ENCODE results near the gene DPP9. TPM values are rescaled to one million over a fixed set of nuclear protein-coding genes. Genes with fewer than 3 reads are reported as not detected.

Gene DPP9
- total RNA-seq: 93.6 and 95.8 TPM in 2 replicates

- H3K27me3 Mint-ChIP-seq (ENCODE audit: insufficient read depth): peaks cover 5% of the 10 kb centered on the region
- intact Hi-C loops (cut with micrococcal nuclease): loop anchor here (1.0 to 5.0 kb wide), 10 partner anchors 45 to 1687 kb away; partner anchors contain the start of genes APBA3, FEM1A, HSD11B1L and KDM4B
Measured at GRCh38 chr19:4723595-4724514, at the start of gene DPP9. DPP9 (minus strand) TSS chr19:4723842; CDS start chr19:4719906, 3,936 bp downstream.

GRCh38 chr19:4773047-4773640 lies 49.5 kb upstream of the DPP9 start:
- Mint-ChIP-seq H3K27ac (no peak overlapping the region), H3K4me3 (no peak overlapping the region), H3K4me1 (ENCODE audit: low read depth) (no peaks in the 10 kb centered on the region), H3K9me3 (peaks cover 3% of the 10 kb centered on the region), H3K27me3 (ENCODE audit: insufficient read depth) (no peaks in the 10 kb centered on the region), H3K36me3 (ENCODE audit: low read depth) (no peaks in the 10 kb centered on the region)
- no peak for DNase-seq (ENCODE audit: low spot score)
- intact Hi-C loops (cut with micrococcal nuclease): no loop called here

More at GRCh38 chr19:4723595-4724514, at the start of gene DPP9:
- Mint-ChIP-seq H3K36me3 (ENCODE audit: low read depth) (peaks cover 3% of the 10 kb centered on the region), H3K4me3 (peak within 1 kb of the TSS; percentile 98), H3K4me1 (ENCODE audit: low read depth) (peaks cover 25% of the 10 kb centered on the region), H3K9me3 (no peaks in the 10 kb centered on the region), H3K27ac (peak within 1 kb of the TSS; percentile 91)
- DNase-seq (ENCODE audit: low spot score): peak; percentile 97

- Mint-ChIP-seq H3K27me3 (ENCODE audit: insufficient read depth) (no peaks in the 10 kb centered on the region), H3K9me3 (peaks cover 3% of the 10 kb centered on the region), H3K36me3 (ENCODE audit: low read depth) (no peaks in the 10 kb centered on the region), H3K4me1 (ENCODE audit: low read depth) (no peaks in the 10 kb centered on the region), H3K27ac (no peak overlapping the region), H3K4me3 (no peak overlapping the region)
- intact Hi-C loops (cut with micrococcal nuclease): no loop called here
- DNase-seq (ENCODE audit: low spot score): no peak
Measured at GRCh38 chr19:4772566-4772965, 48.9 kb upstream of the DPP9 start.

GRCh38 chr19:4768934-4769777 lies 45.5 kb upstream of the DPP9 start:
- H3K4me1 Mint-ChIP-seq (ENCODE audit: low read depth): no peaks in the 10 kb centered on the region
- no peak overlapping the region for H3K4me3 Mint-ChIP-seq
- no peak overlapping the region for H3K27ac Mint-ChIP-seq
- peak; percentile 77 for DNase-seq (ENCODE audit: low spot score)
- no peaks in the 10 kb centered on the region for H3K36me3 Mint-ChIP-seq (ENCODE audit: low read depth)
- H3K27me3 Mint-ChIP-seq (ENCODE audit: insufficient read depth): peaks cover 5% of the 10 kb centered on the region
- intact Hi-C loops (cut with micrococcal nuclease): loop anchor here (1.0 to 2.0 kb wide), 3 partner anchors 9 to 44 kb away; partner anchors contain the start of gene FEM1A
- peaks cover 3% of the 10 kb centered on the region for H3K9me3 Mint-ChIP-seq

- Mint-ChIP-seq H3K36me3 (ENCODE audit: low read depth) (no peaks in the 10 kb centered on the region), H3K4me3 (no peak overlapping the region), H3K9me3 (no peaks in the 10 kb centered on the region), H3K27me3 (ENCODE audit: insufficient read depth) (peaks cover 17% of the 10 kb centered on the region), H3K4me1 (ENCODE audit: low read depth) (no peaks in the 10 kb centered on the region), H3K27ac (no peak overlapping the region)
- intact Hi-C loops (cut with micrococcal nuclease): no loop called here
- DNase-seq (ENCODE audit: low spot score): no peak
Measured at GRCh38 chr19:4764393-4764660, 40.7 kb upstream of the DPP9 start.

- Mint-ChIP-seq H3K4me3 (no peak overlapping the region), H3K36me3 (ENCODE audit: low read depth) (no peaks in the 10 kb centered on the region), H3K4me1 (ENCODE audit: low read depth) (no peaks in the 10 kb centered on the region), H3K27ac (no peak overlapping the region), H3K9me3 (no peaks in the 10 kb centered on the region), H3K27me3 (ENCODE audit: insufficient read depth) (peaks cover 25% of the 10 kb centered on the region)
- intact Hi-C loops (cut with micrococcal nuclease): no loop called here
- DNase-seq (ENCODE audit: low spot score): no peak
Measured at GRCh38 chr19:4763021-4763420, 39.4 kb upstream of the DPP9 start.

- H3K9me3 Mint-ChIP-seq: no peaks in the 10 kb centered on the region
- H3K4me3 Mint-ChIP-seq: peak overlapping the region; percentile 33
- no peaks in the 10 kb centered on the region for H3K36me3 Mint-ChIP-seq (ENCODE audit: low read depth)
- intact Hi-C loops (cut with micrococcal nuclease): loop anchor here (1.0 kb wide), 1 partner anchor 9 kb away; no protein-coding TSS in a partner anchor
- peaks cover 27% of the 10 kb centered on the region for H3K27me3 Mint-ChIP-seq (ENCODE audit: insufficient read depth)
- no peak overlapping the region for H3K27ac Mint-ChIP-seq
- no peak for DNase-seq (ENCODE audit: low spot score)
- no peaks in the 10 kb centered on the region for H3K4me1 Mint-ChIP-seq (ENCODE audit: low read depth)
Measured at GRCh38 chr19:4760285-4760650, 36.6 kb upstream of the DPP9 start.

- intact Hi-C loops (cut with micrococcal nuclease): loop anchor here (1.0 kb wide), 1 partner anchor 10 kb away; no protein-coding TSS in a partner anchor
- H3K4me3 Mint-ChIP-seq: peak overlapping the region; percentile 33
- H3K27ac Mint-ChIP-seq: no peak overlapping the region
- H3K36me3 Mint-ChIP-seq (ENCODE audit: low read depth): no peaks in the 10 kb centered on the region
- H3K27me3 Mint-ChIP-seq (ENCODE audit: insufficient read depth): peaks cover 27% of the 10 kb centered on the region
- peak; percentile 51 for DNase-seq (ENCODE audit: low spot score)
- H3K4me1 Mint-ChIP-seq (ENCODE audit: low read depth): no peaks in the 10 kb centered on the region
- no peaks in the 10 kb centered on the region for H3K9me3 Mint-ChIP-seq
Measured at GRCh38 chr19:4759388-4760284, 36.0 kb upstream of the DPP9 start.

GRCh38 chr19:4758659-4759058 lies 35.0 kb upstream of the DPP9 start:
- Mint-ChIP-seq H3K9me3 (no peaks in the 10 kb centered on the region), H3K36me3 (ENCODE audit: low read depth) (no peaks in the 10 kb centered on the region), H3K4me1 (ENCODE audit: low read depth) (no peaks in the 10 kb centered on the region), H3K27me3 (ENCODE audit: insufficient read depth) (peaks cover 24% of the 10 kb centered on the region), H3K27ac (no peak overlapping the region), H3K4me3 (no peak overlapping the region)
- intact Hi-C loops (cut with micrococcal nuclease): no loop called here
- no peak for DNase-seq (ENCODE audit: low spot score)

GRCh38 chr19:4758082-4758481 lies 34.4 kb upstream of the DPP9 start:
- H3K27me3 Mint-ChIP-seq (ENCODE audit: insufficient read depth): peaks cover 24% of the 10 kb centered on the region
- H3K36me3 Mint-ChIP-seq (ENCODE audit: low read depth): no peaks in the 10 kb centered on the region
- H3K4me1 Mint-ChIP-seq (ENCODE audit: low read depth): no peaks in the 10 kb centered on the region
- intact Hi-C loops (cut with micrococcal nuclease): no loop called here
- no peak overlapping the region for H3K27ac Mint-ChIP-seq
- no peak overlapping the region for H3K4me3 Mint-ChIP-seq
- no peak for DNase-seq (ENCODE audit: low spot score)
- no peaks in the 10 kb centered on the region for H3K9me3 Mint-ChIP-seq

- H3K27me3 Mint-ChIP-seq (ENCODE audit: insufficient read depth): peaks cover 21% of the 10 kb centered on the region
- no peaks in the 10 kb centered on the region for H3K9me3 Mint-ChIP-seq
- no peak overlapping the region for H3K27ac Mint-ChIP-seq
- H3K4me3 Mint-ChIP-seq: no peak overlapping the region
- intact Hi-C loops (cut with micrococcal nuclease): no loop called here
- H3K4me1 Mint-ChIP-seq (ENCODE audit: low read depth): no peaks in the 10 kb centered on the region
- DNase-seq (ENCODE audit: low spot score): no peak
- H3K36me3 Mint-ChIP-seq (ENCODE audit: low read depth): no peaks in the 10 kb centered on the region
Measured at GRCh38 chr19:4755459-4755858, 31.8 kb upstream of the DPP9 start.

GRCh38 chr19:4754248-4754647 lies 30.6 kb upstream of the DPP9 start:
- no peaks in the 10 kb centered on the region for H3K9me3 Mint-ChIP-seq
- H3K27me3 Mint-ChIP-seq (ENCODE audit: insufficient read depth): peaks cover 14% of the 10 kb centered on the region
- no peak for DNase-seq (ENCODE audit: low spot score)
- no peak overlapping the region for H3K4me3 Mint-ChIP-seq
- no peaks in the 10 kb centered on the region for H3K4me1 Mint-ChIP-seq (ENCODE audit: low read depth)
- H3K27ac Mint-ChIP-seq: no peak overlapping the region
- intact Hi-C loops (cut with micrococcal nuclease): no loop called here
- H3K36me3 Mint-ChIP-seq (ENCODE audit: low read depth): no peaks in the 10 kb centered on the region

Measured in activated T-helper 1 cell treated with anti-CD3 and anti-CD28 coated beads, Interleukin-12 subunit alpha, Interleukin-12 subunit beta, Interleukin-2, Interleukin-4 antibody, amounts not matched to agents 30 ng/mL and 10 ng/mL and 1 ng/mL, durations not matched to agents 14 hours and 24 hours and 36 hours (primary cell).